ENCODE data around the gene ANKRD13C.

- TF ChIP-seq POLR2AphosphoS5 (IDR thresholded peaks at IDR 0.05; ENCODE audit: low read depth, low read length) (no peak), REST (IDR thresholded peaks at IDR 0.05; ENCODE audit: insufficient read depth in 1 of 2, low read depth in 2 of 2, low read length in 2 of 2) (no peak), SIN3A (IDR thresholded peaks at IDR 0.05; ENCODE audit: borderline replicate concordance, insufficient read depth, low read length) (no peak), FOXP2 (optimal IDR thresholded peaks at IDR 0.05; ENCODE audit: borderline replicate concordance, extremely low read depth, extremely low read length, insufficient read depth) (no peak), TAF1 (IDR thresholded peaks at IDR 0.05; ENCODE audit: borderline replicate concordance, insufficient read depth, low read length) (no peak)
These were observed 123.0 kb downstream of the ANKRD13C start for GRCh38 chr1:70231475-70231874.
